Posterior cingulate gyrus (tissue), 11 donors: ENCODE measurements around the gene PIAS3.
"Not testable (repeated sequence)": the region's sequence is repeated elsewhere in the genome, so short reads cannot be mapped to it uniquely, and the experiment has no call there.

Source experiments
- DNase-seq, 10 donors: peaks; one replicate each; pipeline versions ENCODE4 v3.0.0 to v3.0.0-alpha.2; 2020 to 2021; ENCODE audit warnings: mixed read lengths in 3 of 10
- intact Hi-C: fragments of 100-400 bp; cut with DNase I; formaldehyde crosslinking; loops from one replicate; pipeline ENCODE4 v1.15.1; 2023

Gene PIAS3

GRCh38 chr1:145828367-145829026 is 30.4 kb downstream of the PIAS3 start:
- no peak for DNase-seq
- intact Hi-C loops, result no loop called here

- intact Hi-C loops, result no loop called here
- no peak for DNase-seq
Observed at GRCh38 chr1:145827966-145828365, 30.9 kb downstream of the PIAS3 start.

GRCh38 chr1:145826030-145826429 is 32.9 kb downstream of the PIAS3 start:
- DNase-seq, result no peak
- intact Hi-C loops, result no loop called here

- intact Hi-C loops, result no loop called here
- no peak for DNase-seq
Observed at GRCh38 chr1:145824499-145824842, 34.4 kb downstream of the PIAS3 start.

- DNase-seq, result peak; percentile 83 to 98 (median 92)
- intact Hi-C loops, result no loop called here
Observed at GRCh38 chr1:145823565-145824498, 35.0 kb downstream of the PIAS3 start, which contains the start of the genes POLR3C and RNF115. Gene POLR3C (plus strand): TSS chr1:145824200. CDS start chr1:145825777, 1,577 bp downstream. Gene RNF115 (minus strand): TSS chr1:145824095. CDS start chr1:145823873, 222 bp downstream.

GRCh38 chr1:145822779-145823331 is 36.0 kb downstream of the PIAS3 start:
- DNase-seq, intact Hi-C loops: not testable (repeated sequence)

GRCh38 chr1:145818095-145818494 is 40.8 kb downstream of the PIAS3 start:
- DNase-seq, intact Hi-C loops: not testable (repeated sequence)

GRCh38 chr1:145812977-145813810 is 45.7 kb downstream of the PIAS3 start:
- intact Hi-C loops, DNase-seq: not testable (repeated sequence)

- intact Hi-C loops, result no loop called here
- no peak for DNase-seq
Observed at GRCh38 chr1:145806844-145807243, 52.0 kb downstream of the PIAS3 start.

GRCh38 chr1:145806408-145806807 is 52.5 kb downstream of the PIAS3 start:
- no peak for DNase-seq
- intact Hi-C loops, result no loop called here

- intact Hi-C loops, result no loop called here
- DNase-seq, result no peak
Observed at GRCh38 chr1:145805057-145805456, 53.8 kb downstream of the PIAS3 start.

- no peak for DNase-seq
- intact Hi-C loops, result no loop called here
Observed at GRCh38 chr1:145804235-145805045, 54.4 kb downstream of the PIAS3 start.

GRCh38 chr1:145799806-145800205 is 59.1 kb downstream of the PIAS3 start:
- no peak for DNase-seq
- intact Hi-C loops, result no loop called here
